GM23338 (cell line): Measurements from ENCODE around the gene SMIM28. TPM values are rescaled to one million over a fixed set of nuclear protein-coding genes. Genes with fewer than 3 reads are reported as not detected.

Experiments
- ATAC-seq: fragments of 200-7000 bp; cut with Tn5 transposase; 3 replicates; pipeline ENCODE4 v1.9.1; 2020
- DNase-seq: peaks from one replicate; pipeline ENCODE4 v3.0.0-alpha.2; 2015; ENCODE audit warnings: low spot score
- H2AFZ ChIP-seq: fragments of 200-600 bp; sonication (generic); 2 replicates; pipeline ENCODE4 v1.8.0; 2016; ENCODE audit warnings: antibody characterized with exemption, mild to moderate bottlenecking, moderate library complexity
- H3F3A ChIP-seq: fragments of 200-600 bp; sonication (generic); replicated peaks from 2 replicates; pipeline ENCODE4 v1.8.0; 2017; ENCODE audit warnings: antibody characterized with exemption, mixed run types, low read depth
- H3K27ac ChIP-seq: fragments of 200-600 bp; sonication (generic); 2 replicates; pipeline ENCODE4 v1.6.1; 2016; ENCODE audit warnings: low read depth
- H3K27me3 ChIP-seq: fragments of 200-600 bp; sonication (generic); 2 replicates; pipeline ENCODE4 v1.8.0; 2016; ENCODE audit warnings: mild to moderate bottlenecking, mixed run types, moderate library complexity; ENCODE audit not compliant: insufficient read depth
- H3K36me3 ChIP-seq: fragments of 200-600 bp; sonication (generic); 2 replicates; pipeline ENCODE4 v1.8.0; 2016; ENCODE audit warnings: mild to moderate bottlenecking; ENCODE audit not compliant: insufficient read depth
- H3K4me1 ChIP-seq: fragments of 200-600 bp; sonication (generic); 2 replicates; pipeline ENCODE4 v1.8.0; 2016; ENCODE audit warnings: mild to moderate bottlenecking, moderate library complexity; ENCODE audit not compliant: insufficient read depth
- H3K4me2 ChIP-seq: fragments of 200-600 bp; sonication (generic); 2 replicates; pipeline ENCODE4 v1.7.1; 2017; ENCODE audit warnings: mixed run types
- H3K4me3 ChIP-seq: fragments of 200-600 bp; sonication (generic); 2 replicates; pipeline ENCODE4 v1.6.1; 2016; ENCODE audit warnings: mixed run types
- H3K79me2 ChIP-seq: fragments of 200-600 bp; sonication (generic); replicated peaks from 2 replicates; pipeline ENCODE4 v1.8.0; 2017; ENCODE audit warnings: mild to moderate bottlenecking; ENCODE audit not compliant: insufficient read depth
- H3K9me2 ChIP-seq: fragments of 200-600 bp; sonication (generic); 2 replicates; pipeline ENCODE4 v1.8.0; 2017; ENCODE audit not compliant: insufficient read depth
- H4K20me1 ChIP-seq: fragments of 200-600 bp; sonication (generic); replicated peaks from 2 replicates; pipeline ENCODE4 v1.8.0; 2017; ENCODE audit warnings: mild to moderate bottlenecking; ENCODE audit not compliant: insufficient read depth
- H3K27ac Mint-ChIP-seq: 2 replicates; pipeline ENCODE4 v1.8.0; 2020; ENCODE audit warnings: inconsistent platforms, mild to moderate bottlenecking, moderate library complexity, mixed read lengths
- H3K27me3 Mint-ChIP-seq: 3 replicates; pipeline ENCODE4 v1.8.0; 2022; ENCODE audit warnings: low read depth, mild to moderate bottlenecking, moderate library complexity, mixed read lengths, inconsistent platforms; ENCODE audit not compliant: insufficient read depth, poor library complexity
- H3K36me3 Mint-ChIP-seq: 3 replicates; pipeline ENCODE4 v1.8.0; 2021; ENCODE audit warnings: low read depth, mild to moderate bottlenecking, inconsistent platforms, moderate library complexity, mixed read lengths
- H3K4me1 Mint-ChIP-seq: 3 replicates; pipeline ENCODE4 v1.8.0; 2020; ENCODE audit warnings: mild to moderate bottlenecking, inconsistent platforms, mixed read lengths
- H3K4me3 Mint-ChIP-seq: 3 replicates; pipeline ENCODE4 v1.8.0; 2021; ENCODE audit warnings: moderate library complexity, mild to moderate bottlenecking, inconsistent platforms, mixed read lengths
- H3K9me3 Mint-ChIP-seq: 3 replicates; pipeline ENCODE4 v1.8.0; 2020; ENCODE audit warnings: moderate library complexity, mild to moderate bottlenecking, inconsistent platforms, mixed read lengths
- CREB1 ChIP-seq: fragments of 250-450 bp; sonication (Bioruptor Pico); IDR thresholded peaks from 2 replicates; pipeline ENCODE4 v1.5.0; 2020; ENCODE audit warnings: low read depth, mild to moderate bottlenecking, moderate library complexity
- ETS1 ChIP-seq: IDR thresholded peaks from 2 replicates; pipeline ENCODE4 v1.6.1; 2016; ENCODE audit warnings: antibody characterized with exemption
- EZH2 ChIP-seq: fragments of 200-600 bp; sonication (generic); IDR thresholded peaks from one replicate; pipeline ENCODE4 v1.8.0; 2017; ENCODE audit warnings: antibody characterized with exemption, mild to moderate bottlenecking, low read depth; ENCODE audit not compliant: unreplicated experiment
- EZH2phosphoT487 ChIP-seq: fragments of 200-600 bp; sonication (generic); IDR thresholded peaks from one replicate; pipeline ENCODE4 v1.8.1; 2018; ENCODE audit warnings: antibody characterized with exemption; ENCODE audit not compliant: unreplicated experiment
- JUNB ChIP-seq: IDR thresholded peaks from one replicate; pipeline ENCODE4 v1.6.1; 2016; ENCODE audit warnings: antibody characterized with exemption; ENCODE audit not compliant: unreplicated experiment
- NANOG ChIP-seq: IDR thresholded peaks from 2 replicates; pipeline ENCODE4 v1.6.1; 2016; ENCODE audit warnings: antibody characterized with exemption, borderline replicate concordance
- REST ChIP-seq: IDR thresholded peaks from one replicate; pipeline ENCODE4 v1.6.1; 2018; ENCODE audit warnings: antibody characterized with exemption; ENCODE audit not compliant: unreplicated experiment
- STAT1 ChIP-seq: IDR thresholded peaks from one replicate; pipeline ENCODE4 v1.6.1; 2016; ENCODE audit warnings: antibody characterized with exemption; ENCODE audit not compliant: unreplicated experiment
- ZNF331 ChIP-seq: fragments of 250-450 bp; sonication (Bioruptor Pico); IDR thresholded peaks from 2 replicates; pipeline ENCODE4 v1.5.0; 2020; ENCODE audit warnings: low read depth, mild to moderate bottlenecking, moderate library complexity
- ZNF462 ChIP-seq: fragments of 250-450 bp; sonication (Bioruptor Pico); IDR thresholded peaks from 2 replicates; pipeline ENCODE4 v1.5.0; 2020; ENCODE audit warnings: mild to moderate bottlenecking, moderate library complexity
- polyA plus RNA-seq: library from polyadenylated mRNA; unstranded; fragments of >200 nt; fragmentation: Nextera tagmentation; extraction: Ambion mirVana; gene quantifications from 2 replicates; pipeline ENCODE4 v1.2.1, GENCODE V29; 2016
- total RNA-seq: library from RNA; depleted of rRNA; stranded (reverse); fragments of >200 nt; shearing (Covaris generic); gene quantifications from 2 replicates; pipeline ENCODE4 v1.2.3, GENCODE V29; 2014

Gene SMIM28
- total and polyA plus RNA-seq, 2 experiments from 2014 or later: not detected

- Histone ChIP-seq H3K79me2 (no peaks in the 10 kb centered on the region), H3F3A (no peaks in the 10 kb centered on the region), H3K27ac (no peak overlapping the region), H3K9me2 (no peaks in the 10 kb centered on the region), H3K4me1 (peaks cover 10% of the 10 kb centered on the region; the same call in 1 of the 2 replicates), H3K4me3 (no peak overlapping the region), H2AFZ (no peak overlapping the region), H3K27me3 (no peaks in the 10 kb centered on the region), H4K20me1 (no peaks in the 10 kb centered on the region), H3K4me2 (no peak overlapping the region), H3K36me3 (no peaks in the 10 kb centered on the region)
- Mint-ChIP-seq H3K36me3 (no peaks in the 10 kb centered on the region; the same call in 2 of the 3 replicates), H3K27me3 (peaks cover 2% of the 10 kb centered on the region), H3K4me1 (peaks cover 19% of the 10 kb centered on the region; the same call in 2 of the 3 replicates), H3K9me3 (peaks cover 5% of the 10 kb centered on the region; the same call in 2 of the 3 replicates), H3K27ac (no peak overlapping the region), H3K4me3 (no peak overlapping the region)
- DNase-seq (no peak), ATAC-seq (no peak)
- TF ChIP-seq NANOG: no peak
- no peak for TF ChIP-seq ETS1
- no peak for TF ChIP-seq ZNF331 (CRISPR knock-in tag)
- no peak for TF ChIP-seq CREB1 (CRISPR knock-in tag)
- no peak for TF ChIP-seq REST
- TF ChIP-seq EZH2phosphoT487: no peak
- no peak for TF ChIP-seq EZH2
- TF ChIP-seq JUNB: no peak
- no peak for TF ChIP-seq STAT1
- TF ChIP-seq ZNF462 (CRISPR knock-in tag): no peak
Observed at GRCh38 chr6:138371720-138372119, 6.0 kb upstream of the SMIM28 start.
